Effector CD8-positive, alpha-beta T cell (primary cell): ENCODE results near the gene LRRK2.
"Not testable (repeated sequence)": the region's sequence is repeated elsewhere in the genome, so short reads cannot be mapped to it uniquely, and the experiment has no call there.

ENCODE experiments used
- DNase-seq: peaks from one replicate; lab custom pipeline; 2025; lab: John Stamatoyannopoulos, UW

The LRRK2 gene

GRCh38 chr12:40212566-40212965, 12.2 kb upstream of the LRRK2 start:
- DNase-seq = no peak

- no peak for DNase-seq
Measured at GRCh38 chr12:40215982-40216381, 8.8 kb upstream of the LRRK2 start.

- no peak for DNase-seq
Measured at GRCh38 chr12:40216516-40217288, 8.1 kb upstream of the LRRK2 start.

GRCh38 chr12:40219760-40220159, 5.0 kb upstream of the LRRK2 start:
- DNase-seq = no peak

GRCh38 chr12:40222247-40222646, 2.5 kb upstream of the LRRK2 start:
- no peak for DNase-seq

- DNase-seq = no peak
Measured at GRCh38 chr12:40223646-40224045, 1.2 kb upstream of the LRRK2 start.

- no peak for DNase-seq
Measured at GRCh38 chr12:40225337-40225983, 663 bp downstream of the LRRK2 start.

GRCh38 chr12:40225984-40226602, 1.3 kb downstream of the LRRK2 start:
- no peak for DNase-seq

- DNase-seq = no peak
Measured at GRCh38 chr12:40226705-40227104, 1.9 kb downstream of the LRRK2 start.

GRCh38 chr12:40227447-40227846, 2.6 kb downstream of the LRRK2 start:
- DNase-seq = no peak

- no peak for DNase-seq
Measured at GRCh38 chr12:40228727-40229126, 3.9 kb downstream of the LRRK2 start.

- no peak for DNase-seq
Measured at GRCh38 chr12:40229690-40230651, 5.2 kb downstream of the LRRK2 start.

GRCh38 chr12:40232602-40233001, 7.8 kb downstream of the LRRK2 start:
- no peak for DNase-seq

- no peak for DNase-seq
Measured at GRCh38 chr12:40233741-40234367, 9.1 kb downstream of the LRRK2 start.

GRCh38 chr12:40236357-40236850, 11.6 kb downstream of the LRRK2 start:
- DNase-seq = no peak

GRCh38 chr12:40238266-40238902, 13.6 kb downstream of the LRRK2 start:
- no peak for DNase-seq

- no peak for DNase-seq
Measured at GRCh38 chr12:40238979-40239378, 14.2 kb downstream of the LRRK2 start.

GRCh38 chr12:40240779-40241178, 16.0 kb downstream of the LRRK2 start:
- DNase-seq = no peak

- DNase-seq = no peak
Measured at GRCh38 chr12:40241741-40242140, 16.9 kb downstream of the LRRK2 start.

GRCh38 chr12:40244526-40245156, 19.8 kb downstream of the LRRK2 start:
- not testable (repeated sequence) for DNase-seq
